GM19238 (cell line): ENCODE results near the gene PKP4.
"Not testable (repeated sequence)": the region's sequence is repeated elsewhere in the genome, so short reads cannot be mapped to it uniquely, and the experiment has no call there.

Source experiments
- DNase-seq: peaks from one replicate; pipeline ENCODE4 v3.0.0; 2011; ENCODE audit warnings: low spot score; ENCODE audit not compliant: insufficient read length

PKP4 gene

DNA sequence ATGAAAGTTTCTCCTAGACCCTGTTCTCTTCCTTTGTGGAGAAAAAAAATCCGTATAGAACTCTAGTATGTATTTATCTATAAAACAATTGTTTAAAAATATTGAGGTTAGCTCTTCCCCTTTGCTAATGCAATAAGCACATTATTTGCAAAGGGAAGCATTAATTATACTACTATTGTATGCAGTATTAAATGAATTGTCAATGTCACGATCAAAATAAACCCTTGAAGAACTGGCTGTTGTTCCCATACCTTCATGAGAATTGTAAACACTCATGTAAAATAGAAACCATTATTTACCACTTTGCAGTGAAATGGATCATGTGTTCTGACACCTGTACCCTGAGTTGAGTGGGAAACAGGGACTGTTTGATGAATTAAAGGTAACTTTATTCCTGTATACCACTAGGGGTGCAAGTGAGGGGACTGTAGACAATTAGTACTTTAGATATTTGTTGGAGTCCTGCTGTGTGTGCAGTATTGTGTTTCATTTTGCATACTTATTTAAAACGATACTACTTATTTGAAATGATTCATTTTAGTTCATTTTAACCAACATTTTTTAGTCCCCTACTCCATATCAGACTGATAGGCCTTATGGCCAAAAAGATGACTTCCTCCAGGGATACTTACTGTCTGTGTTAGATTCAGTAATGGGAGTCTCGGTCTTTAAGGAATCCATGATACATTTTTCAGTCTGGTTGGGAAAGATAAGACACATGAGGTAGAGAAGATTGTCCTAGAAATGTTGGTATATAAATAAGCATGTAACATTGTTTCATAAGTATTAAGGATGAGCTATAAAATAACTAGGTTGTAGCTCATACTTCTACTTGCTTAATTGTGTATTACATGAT, 7.9 kb downstream of the PKP4 start:
- DNase-seq: no peak

DNA sequence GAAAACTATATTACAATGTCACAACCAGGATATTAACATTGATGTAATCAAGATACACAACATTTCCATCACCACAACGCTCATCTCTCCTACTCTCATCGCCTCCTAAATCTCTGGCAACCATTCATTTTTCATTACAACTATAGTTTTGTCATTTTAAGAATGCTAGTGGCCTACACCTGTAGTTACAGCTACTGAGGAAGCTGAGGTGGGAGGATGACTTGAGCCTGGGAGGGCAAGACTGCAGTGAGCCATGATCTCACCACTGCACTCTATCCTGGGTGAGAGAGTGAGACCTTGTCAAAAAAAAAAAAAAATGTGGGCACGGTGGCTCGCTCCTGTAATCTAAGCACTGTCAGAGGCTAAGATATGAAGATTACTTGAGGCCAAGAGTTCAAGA, 10.5 kb downstream of the PKP4 start:
- DNase-seq: no peak

DNA sequence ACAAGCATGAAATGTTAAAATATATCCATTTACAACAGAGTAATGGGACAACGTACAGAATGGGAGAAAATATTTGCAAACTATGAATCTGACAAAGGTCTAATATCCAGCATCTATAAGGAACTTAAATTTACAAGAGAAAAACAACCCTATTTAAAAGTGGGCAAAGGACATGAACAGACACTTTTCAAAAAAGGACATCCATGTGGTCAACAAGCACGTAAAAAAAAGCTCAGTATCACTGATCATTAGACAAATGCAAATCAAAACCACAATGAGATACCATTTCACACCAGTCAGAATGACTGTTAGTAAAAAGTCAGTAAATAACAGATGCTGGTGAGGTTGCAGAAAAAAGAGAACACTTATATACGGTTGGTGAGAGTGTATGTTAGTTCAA, 16.1 kb downstream of the PKP4 start:
- not testable (repeated sequence) for DNase-seq

DNA sequence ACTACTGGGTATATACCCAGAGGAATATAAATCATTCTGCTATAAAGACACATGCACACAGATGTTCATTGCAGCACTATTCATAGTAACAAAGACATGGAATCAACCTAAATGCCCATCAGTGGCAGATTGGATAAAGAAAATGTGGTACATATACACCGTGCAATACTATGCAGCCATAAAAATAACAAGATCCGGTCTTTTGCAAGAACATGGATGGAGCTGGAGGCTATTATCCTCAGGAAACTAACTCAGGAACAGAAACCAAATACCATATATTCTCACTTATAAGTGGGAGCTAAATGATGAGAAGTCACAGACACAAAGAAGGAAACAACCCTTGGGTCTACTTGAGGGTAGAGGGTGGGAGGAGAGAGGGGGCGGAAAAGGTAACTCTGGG, 16.5 kb downstream of the PKP4 start:
- DNase-seq: not testable (repeated sequence)

DNA sequence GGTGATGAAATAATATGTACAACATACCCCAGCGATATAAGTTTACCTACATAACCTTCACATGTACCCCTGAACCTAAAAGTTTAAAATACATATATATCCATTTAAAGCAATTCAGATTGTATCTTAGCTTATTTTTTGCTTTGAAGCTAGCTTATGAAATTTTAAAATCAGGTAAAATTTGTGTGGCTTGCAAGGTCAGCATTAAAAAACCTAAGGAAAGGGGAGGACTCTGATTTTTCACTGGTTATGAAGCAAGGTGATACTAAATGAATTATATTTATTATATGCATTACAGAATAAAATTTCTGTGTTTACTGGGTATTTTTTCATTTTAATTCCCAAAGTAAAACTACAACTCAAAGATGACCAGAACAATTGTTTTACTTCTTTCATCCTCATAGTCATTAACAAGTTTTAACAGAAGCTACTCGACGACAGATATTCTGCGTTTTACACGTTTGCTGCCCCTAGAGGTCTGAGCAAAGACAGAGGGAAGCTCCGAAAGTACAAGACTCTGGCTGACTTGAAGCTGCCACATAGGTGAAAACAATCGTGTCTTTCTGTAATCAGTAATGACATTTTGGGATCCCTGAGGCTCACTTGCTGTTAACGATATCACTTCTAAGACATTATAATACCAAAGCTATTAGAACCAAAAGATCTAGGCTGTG, 17.1 kb downstream of the PKP4 start:
- DNase-seq: no peak

DNA sequence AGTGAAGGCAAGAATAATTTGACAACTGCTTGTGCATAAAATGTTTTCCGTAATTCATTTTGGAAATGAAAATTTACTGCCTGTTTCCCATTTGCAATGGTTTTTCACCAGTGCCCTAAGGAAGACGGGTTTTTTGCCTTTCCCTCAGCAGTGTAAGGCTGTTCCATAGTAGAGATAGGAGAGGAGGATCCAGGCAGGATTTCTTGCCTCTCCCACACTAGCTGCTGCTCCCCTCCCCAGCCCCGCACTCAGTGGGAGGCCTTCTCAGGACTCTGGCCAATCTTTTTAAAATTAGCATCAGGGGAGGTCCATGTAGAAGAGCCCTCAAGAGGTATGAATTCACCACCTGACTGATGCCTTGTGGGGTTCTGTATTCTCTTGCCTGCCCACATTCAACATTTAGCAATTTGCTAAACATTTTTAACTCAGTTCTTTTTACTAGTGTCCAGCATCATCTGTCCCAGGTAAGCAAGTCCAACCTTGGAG, 17.8 kb downstream of the PKP4 start:
- not testable (repeated sequence) for DNase-seq

DNA sequence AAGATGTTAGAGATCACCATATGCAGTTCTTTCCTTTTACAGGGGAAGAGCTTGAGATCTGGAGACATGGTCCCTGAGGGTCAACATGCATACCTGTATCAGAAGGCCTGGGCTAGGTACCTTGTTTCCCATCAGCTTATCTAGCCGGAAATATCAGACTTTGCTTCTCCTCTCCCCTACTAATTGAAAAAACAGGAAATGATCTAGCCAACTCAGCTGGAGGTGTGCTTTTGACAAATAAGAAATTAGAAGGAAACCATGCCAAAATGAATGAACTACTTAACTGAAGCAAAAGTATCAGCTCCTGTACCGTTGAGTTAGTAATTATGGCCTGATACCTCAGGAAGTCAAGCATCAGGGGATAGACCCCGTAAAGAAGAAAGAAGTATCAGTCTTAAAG, 20.4 kb downstream of the PKP4 start:
- DNase-seq: no peak

DNA sequence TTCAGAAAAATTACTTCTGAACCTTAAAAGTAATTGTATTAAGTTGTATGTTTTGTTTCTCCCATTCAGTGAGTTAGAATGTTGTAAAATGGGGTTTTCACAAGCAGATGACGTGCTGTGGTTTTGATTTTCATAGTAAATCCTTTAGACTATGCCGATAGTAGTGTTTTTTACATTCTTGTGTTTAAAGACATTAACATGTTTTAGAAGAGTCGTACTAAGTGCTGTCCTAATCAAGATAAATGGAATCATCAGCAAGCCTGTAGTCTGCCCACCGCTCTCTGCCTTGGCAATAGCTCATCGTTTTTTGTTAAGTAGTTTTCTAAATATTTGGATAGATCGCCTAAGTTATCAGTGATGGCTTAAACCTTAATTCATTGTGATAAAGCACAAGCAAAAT, 21.5 kb downstream of the PKP4 start:
- no peak for DNase-seq

DNA sequence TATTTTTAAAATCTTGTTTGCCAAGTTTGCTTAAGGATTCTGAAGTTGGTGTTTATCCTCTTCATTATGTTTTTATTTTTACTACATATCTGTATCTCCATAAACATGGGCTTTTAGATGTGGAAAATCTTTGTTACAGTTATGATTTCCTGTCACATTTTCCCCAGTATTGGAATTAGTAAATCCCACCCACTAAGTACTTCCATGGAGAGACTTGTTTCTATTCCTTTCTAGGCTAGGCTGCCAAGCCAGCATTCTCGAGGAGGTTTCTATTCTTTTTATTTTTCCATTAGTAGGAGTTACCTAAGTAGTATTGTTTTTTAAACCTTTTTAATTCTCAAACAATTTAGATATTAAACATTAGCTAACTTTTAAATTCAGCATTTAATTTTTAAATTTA, 22.1 kb downstream of the PKP4 start:
- no peak for DNase-seq

DNA sequence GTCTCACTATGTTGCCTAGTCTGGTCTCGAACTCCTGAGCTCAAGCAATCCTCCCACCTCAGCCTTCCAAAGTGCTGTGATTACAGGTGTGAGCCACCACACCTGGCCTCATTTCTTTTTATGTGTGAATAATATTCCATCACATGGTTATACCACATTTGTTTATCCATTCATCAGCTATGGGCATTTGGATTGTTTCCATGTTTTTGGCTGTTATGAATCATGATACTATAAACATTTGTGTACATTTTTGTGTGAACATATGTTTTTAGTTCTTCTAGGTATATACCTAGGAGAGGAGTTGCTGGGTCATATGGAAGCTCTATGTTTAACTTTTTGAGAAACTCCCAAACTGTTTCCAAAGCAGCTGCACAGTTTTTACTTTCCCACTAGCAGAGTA, 24.4 kb downstream of the PKP4 start:
- no peak for DNase-seq

DNA sequence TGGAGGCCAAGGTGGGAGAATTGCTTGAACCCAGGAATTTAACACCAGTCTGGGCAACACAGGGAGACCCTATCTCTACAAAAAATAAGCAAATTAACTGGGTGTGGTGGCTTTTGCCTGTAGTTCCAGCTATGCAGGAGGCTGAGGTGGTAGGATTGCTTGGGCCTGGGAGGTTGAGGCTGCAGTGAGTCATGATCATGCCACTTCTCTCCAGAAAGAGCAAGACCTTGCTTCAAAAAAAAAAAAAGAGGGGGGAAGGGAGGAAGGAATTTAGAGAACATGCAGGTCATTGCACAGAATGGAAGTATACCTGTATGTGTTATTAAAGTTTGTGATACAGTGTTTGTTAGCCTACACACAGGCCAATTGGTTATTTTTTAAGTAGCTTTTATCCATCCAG, 25.8 kb downstream of the PKP4 start:
- no peak for DNase-seq

DNA sequence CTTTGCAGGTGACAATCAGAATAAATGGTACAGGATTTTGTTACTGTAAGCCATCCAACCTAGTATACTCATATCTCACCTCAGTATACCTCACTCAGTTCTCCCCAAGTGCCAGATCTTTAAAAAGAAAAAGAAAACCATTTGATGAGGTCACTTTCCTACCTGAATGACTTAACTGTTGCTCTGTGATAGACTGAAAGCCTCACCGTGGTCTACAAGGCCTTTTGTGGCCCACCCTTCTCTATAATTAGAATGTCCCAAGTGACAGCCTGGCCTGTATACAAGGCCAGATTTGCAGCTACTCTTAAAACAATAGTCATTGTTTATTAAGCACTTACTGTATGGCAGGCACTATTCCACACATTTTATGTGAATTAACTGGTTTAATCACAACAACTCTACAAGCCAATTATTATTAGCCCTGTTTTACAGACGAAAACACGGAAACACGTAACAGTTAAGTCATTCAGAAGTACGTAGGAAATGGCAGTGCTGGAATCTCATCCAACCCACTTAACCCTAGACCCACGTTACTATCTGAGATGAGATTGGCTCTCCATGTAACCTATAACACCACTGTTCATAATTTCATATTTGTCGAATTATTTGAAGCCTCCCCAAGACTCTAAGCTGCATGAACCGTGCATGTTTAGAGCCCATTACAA, 28.3 kb downstream of the PKP4 start:
- DNase-seq: no peak

DNA sequence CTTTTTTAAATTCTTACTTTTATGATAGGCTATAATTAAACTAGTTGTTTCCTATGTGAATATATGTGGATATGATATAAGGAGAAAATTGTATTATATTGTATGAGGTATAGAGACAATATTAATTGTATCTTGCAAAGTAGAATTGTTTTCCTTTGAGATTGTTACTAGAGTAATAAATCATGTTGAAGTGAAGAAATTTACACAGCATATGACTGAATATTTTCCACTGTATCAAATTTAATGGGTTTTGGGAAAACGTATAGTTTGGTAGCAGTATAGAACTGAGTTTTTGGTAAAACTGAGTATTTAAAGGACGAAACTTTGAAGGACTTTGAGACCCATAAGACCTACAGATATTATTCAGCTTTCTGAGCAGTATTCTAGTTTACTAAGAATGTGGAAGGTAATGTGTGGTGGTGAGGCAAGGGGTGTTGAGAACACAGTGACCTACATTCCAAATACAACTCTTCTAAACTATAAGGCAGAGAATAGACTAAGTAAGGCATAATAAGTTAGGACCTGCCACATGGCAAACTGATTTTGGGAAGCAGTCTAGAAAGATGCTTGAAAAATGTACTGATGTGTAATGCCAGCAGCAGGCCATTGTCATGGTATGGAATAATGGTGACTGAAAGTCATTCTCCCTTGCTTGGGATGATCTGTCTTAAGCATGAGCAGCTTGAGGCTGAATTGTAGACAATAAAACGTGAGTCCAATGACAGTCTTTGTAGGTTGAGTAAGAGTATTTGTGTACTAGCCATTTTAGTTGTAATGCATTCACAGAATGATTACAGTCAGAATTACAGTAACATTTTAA, 29.6 kb downstream of the PKP4 start:
- no peak for DNase-seq

DNA sequence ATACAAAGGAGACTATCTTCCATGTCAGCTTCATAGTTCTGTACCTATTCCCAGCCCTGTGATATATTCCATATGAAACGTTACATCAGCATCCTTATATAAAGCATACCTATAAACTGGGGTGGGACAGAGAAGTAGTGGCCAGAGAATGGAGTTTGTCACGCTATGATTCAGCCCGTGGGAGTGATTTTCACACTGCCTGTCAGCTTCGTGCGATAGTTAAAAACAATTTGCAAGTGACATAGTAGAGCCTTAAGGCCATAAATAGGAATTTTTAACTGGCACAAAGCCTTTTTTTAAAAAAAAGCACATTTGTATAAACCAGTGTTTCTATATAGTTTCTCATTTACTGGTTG, 30.2 kb downstream of the PKP4 start:
- DNase-seq: no peak

DNA sequence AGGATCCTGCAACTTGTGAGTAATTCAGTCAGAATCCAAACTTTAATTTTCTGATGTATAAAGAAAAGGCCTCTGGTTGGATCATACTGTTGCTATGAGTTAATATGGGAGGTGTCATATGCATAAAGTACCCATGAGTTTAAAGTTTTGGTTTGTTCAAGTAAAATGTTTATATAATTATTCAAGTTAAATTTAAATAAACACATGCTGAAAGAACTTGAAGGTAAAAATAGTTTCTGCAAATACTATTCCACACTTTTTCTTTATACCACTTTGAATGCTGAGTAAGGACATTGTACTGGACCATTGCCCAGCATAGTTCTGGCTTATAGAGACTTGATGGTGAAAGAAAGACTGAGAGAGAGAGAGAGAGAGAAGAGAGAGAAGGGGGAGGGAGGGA, 30.7 kb downstream of the PKP4 start:
- no peak for DNase-seq

DNA sequence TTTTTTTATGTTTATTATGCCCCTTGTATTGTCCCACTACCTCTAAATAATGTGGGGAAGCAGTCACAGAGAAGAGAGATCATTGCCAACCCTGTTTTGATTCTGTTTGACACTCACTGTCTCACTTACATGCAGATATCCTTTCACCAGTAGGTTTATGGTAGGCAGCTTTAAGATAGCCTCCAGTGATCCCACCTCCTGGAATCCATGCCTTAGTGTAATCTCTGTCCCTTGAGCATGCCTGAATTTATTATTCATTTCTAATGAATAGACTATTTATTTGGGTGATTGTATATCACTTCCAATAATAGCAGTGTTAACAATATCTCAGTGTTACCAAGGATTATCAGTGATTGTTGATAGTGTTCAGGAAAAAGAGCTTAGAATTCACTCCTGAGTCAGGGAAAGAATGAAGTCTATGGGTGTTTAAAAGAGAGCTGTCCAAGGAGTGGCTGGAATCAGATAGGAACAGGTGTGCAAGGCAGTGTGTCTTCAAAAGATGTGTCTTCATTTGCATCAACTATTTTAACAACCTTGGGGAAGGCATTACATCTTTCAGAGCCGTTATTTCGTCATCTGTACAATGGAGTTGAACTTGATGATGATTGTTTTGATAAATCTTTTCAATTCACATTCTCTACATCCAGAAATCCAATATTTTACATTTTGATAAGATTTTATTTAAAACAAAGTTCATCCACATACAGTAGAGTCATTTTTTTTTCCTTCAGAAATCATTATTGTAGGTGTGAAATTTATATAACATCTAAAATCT, 31.9 kb downstream of the PKP4 start:
- DNase-seq: no peak

DNA sequence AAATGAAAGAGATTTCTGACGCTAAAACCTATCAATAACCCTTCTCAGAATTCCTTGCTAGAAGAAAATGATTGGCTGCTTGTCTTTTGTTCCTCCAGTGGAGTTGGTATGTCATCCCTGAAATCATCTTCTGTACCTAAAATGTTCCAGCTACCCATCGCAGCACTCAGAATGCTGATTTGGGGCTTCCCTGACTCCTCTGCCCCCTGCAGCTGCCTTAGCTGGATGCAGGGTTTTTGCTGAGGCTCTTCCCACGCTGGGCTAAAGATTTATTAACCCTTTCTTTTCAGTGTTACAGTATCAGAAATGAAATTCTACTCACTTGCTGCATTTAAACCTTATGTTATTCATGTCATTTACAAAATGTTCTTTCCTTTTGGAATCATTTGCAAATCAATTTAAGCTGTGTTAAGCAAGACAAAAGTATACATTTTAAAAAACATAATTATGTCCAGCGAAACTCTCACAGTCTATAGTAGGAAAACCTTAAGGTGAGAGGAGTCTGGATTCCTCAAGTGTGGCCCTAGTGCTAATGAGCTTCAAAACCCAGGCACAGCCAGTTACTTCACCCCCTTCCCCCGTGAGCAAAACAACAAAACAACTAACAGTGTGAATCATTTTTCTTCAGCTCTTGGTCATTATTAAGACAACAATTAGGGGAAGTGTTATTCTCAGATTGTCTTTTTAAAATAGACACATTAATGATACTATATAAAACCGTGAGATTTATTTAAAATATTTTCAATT, 32.8 kb downstream of the PKP4 start:
- no peak for DNase-seq

DNA sequence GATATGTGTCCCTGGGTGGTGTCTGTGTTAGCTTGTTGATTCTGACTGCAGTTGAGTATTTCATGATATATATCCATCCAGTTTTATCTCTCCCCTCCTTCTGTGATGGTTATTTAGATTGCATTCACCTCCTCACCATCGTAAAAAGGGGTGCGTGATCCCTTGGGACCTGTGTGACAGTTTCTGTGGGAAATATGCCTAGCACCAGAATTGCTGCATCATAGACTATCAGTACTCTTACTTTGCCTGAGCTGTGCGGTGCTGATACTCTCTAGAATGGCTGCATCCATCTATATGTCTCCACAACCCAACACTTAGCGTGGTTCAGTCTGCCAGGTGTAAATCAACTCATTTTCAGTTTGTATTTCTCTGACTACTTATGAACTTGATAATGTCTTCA, 34.3 kb downstream of the PKP4 start:
- no peak for DNase-seq

DNA sequence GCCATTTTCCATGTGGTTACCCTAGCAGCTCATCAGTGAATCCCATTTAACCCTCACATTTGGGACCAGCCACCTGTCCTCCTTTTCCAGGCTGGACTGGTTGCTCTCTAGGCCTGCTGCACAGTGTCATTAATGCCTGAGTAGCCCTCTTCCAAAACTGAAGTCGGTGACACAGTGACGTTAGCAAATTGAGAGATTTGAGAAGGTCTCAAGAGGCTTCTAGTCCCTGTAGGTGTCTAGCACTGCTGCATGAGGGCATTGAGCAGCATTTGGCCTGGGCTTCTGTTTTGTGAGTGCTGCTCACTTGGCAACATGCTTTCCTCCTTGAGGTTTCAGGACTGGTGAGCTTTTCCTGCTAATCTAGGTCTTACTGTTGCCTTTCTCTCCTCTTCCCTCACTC, 36.7 kb downstream of the PKP4 start:
- DNase-seq: no peak

DNA sequence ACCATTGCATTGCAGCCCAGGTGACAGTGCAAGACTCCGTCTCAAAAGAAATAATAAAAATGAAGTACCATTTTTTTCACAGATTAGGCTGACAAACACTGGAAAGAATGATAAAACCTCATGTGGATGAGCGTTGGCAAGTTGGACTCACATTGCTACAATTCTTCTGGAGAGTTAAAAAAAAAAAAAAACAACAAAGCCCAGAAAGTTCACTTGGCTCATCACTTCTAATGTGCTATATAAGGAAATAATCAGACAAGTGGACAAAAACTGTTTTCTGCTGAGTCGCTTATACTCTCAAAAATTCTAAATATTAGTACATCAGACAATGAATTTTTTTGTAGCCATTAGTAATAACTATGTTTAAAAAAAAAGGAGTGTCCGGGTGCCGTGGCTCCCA, 38.4 kb downstream of the PKP4 start:
- DNase-seq: no peak
